GM20000 (cell line): ENCODE results near the gene RPS6KB2.

Experiments
- DNase-seq: peaks from one replicate; pipeline ENCODE4 v3.0.0; 2012; ENCODE audit warnings: low spot score
- CTCF ChIP-seq: IDR thresholded peaks from 2 replicates; pipeline ENCODE4 v1.5.1; 2012; ENCODE audit warnings: mild to moderate bottlenecking, control low read depth; ENCODE audit errors: extremely low read depth, missing control alignments

RPS6KB2 gene

GRCh38 chr11:67405196-67405567 lies 23.1 kb upstream of the RPS6KB2 start:
- TF ChIP-seq CTCF = no peak
- peak; percentile 11 for DNase-seq

- no peak for TF ChIP-seq CTCF
- no peak for DNase-seq
Measured at GRCh38 chr11:67405688-67406339, 22.5 kb upstream of the RPS6KB2 start.

GRCh38 chr11:67406420-67406968 lies 21.8 kb upstream of the RPS6KB2 start:
- no peak for TF ChIP-seq CTCF
- no peak for DNase-seq

GRCh38 chr11:67406969-67407687 lies 21.2 kb upstream of the RPS6KB2 start:
- no peak for DNase-seq
- peak; percentile 18 for TF ChIP-seq CTCF

- DNase-seq = no peak
- no peak for TF ChIP-seq CTCF
Measured at GRCh38 chr11:67407688-67408163, 20.6 kb upstream of the RPS6KB2 start.

GRCh38 chr11:67408437-67409200 lies 19.7 kb upstream of the RPS6KB2 start:
- no peak for DNase-seq
- no peak for TF ChIP-seq CTCF

- no peak for TF ChIP-seq CTCF
- peak; percentile 82 for DNase-seq
Measured at GRCh38 chr11:67409261-67409666, 19.0 kb upstream of the RPS6KB2 start.
